SKM-1 (cell line): ENCODE results near the gene UGCG.

Experiments
- DNase-seq: peaks from one replicate; lab custom pipeline; 2025; ENCODE audit not compliant: unreplicated experiment; lab: John Stamatoyannopoulos, UW

Gene UGCG

GRCh38 chr9:111979561-111979960, 82.9 kb downstream of the UGCG start:
- no peak for DNase-seq

DNA sequence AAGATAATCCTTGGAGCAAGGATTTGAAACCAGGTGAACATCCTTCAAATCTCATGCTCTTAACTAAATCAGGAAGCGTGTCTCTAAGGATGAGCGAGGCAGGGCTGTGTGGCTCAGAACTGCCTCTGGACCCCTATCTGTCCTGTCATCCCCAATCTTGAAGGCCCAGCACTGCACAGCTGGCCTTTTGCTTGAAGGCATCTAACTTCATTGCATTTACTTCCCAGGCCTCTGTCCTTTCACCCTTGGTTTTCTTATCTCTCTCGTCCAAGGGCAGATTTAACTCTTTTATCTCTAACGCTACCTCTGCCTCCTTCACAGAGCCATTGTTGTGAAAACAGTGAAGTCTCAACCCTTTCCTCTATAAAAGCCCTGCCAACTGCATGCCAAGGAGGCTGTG, 83.8 kb downstream of the UGCG start:
- no peak for DNase-seq

- no peak for DNase-seq
Measured at GRCh38 chr9:111983484-111983908, 86.9 kb downstream of the UGCG start.

- no peak for DNase-seq
Measured at GRCh38 chr9:111984086-111984802, 87.6 kb downstream of the UGCG start.
